GM12878 (cell line): Measurements from ENCODE around the gene EML5. TPM values are rescaled to one million over a fixed set of nuclear protein-coding genes. Genes with fewer than 3 reads are reported as not detected.

Experiments used
- ATAC-seq: fragments of 200-7000 bp; cut with Tn5 transposase; 3 replicates; pipeline ENCODE4 v1.9.1; 2020; ENCODE audit warnings: mild to moderate bottlenecking, moderate library complexity
- BruUV-seq: library from RNA; stranded (reverse); fragments of 400-500 nt; replicated peaks from 2 replicates; lab custom pipeline; 2021; lab: Mats Ljungman, UMichigan
- CTCF ChIA-PET: fragments of 300-600 bp; sonication (Branson Sonifier 250); formaldehyde crosslinking; extraction: SDS; loops from one replicate; lab custom pipeline; 2021; ENCODE audit warnings: inconsistent platforms; lab: Yijun Ruan, JAX
- POLR2A ChIA-PET: fragments of 350-600 bp; formaldehyde crosslinking; extraction: SDS; loops from one replicate; lab custom pipeline; 2021; ENCODE audit warnings: inconsistent platforms; lab: Charles Lee
- RAD21 ChIA-PET: fragments of 300-600 bp; sonication (Branson Sonifier 250); formaldehyde crosslinking; loops from one replicate; lab custom pipeline; 2023; ENCODE audit warnings: antibody characterized with exemption; ENCODE audit not compliant: unreplicated experiment; lab: Charles Lee
- SMC1A ChIA-PET: fragments of 300-600 bp; sonication (Branson Sonifier 250); formaldehyde crosslinking; loops from one replicate; lab custom pipeline; 2023; ENCODE audit not compliant: unreplicated experiment, uncharacterized antibody; lab: Charles Lee
- DNase-seq: peaks from one replicate; pipeline ENCODE4 v3.0.0-alpha.2; 2011; ENCODE audit warnings: low read depth, low spot score
- FAIRE-seq: peaks from 3 replicates; lab custom pipeline; 2011; peaks lifted over from hg19 to GRCh38; lab: Jason Lieb, UNC
- H2AFZ ChIP-seq: 2 replicates; pipeline ENCODE4 v1.6.0; 2011; ENCODE audit warnings: low read depth, low read length, control low read depth; ENCODE audit not compliant: control insufficient read depth
- H3K27ac ChIP-seq: 2 replicates; pipeline ENCODE4 v1.5.1; 2011; ENCODE audit warnings: control low read depth; ENCODE audit not compliant: control insufficient read depth, insufficient read depth
- H3K27me3 ChIP-seq, 2 experiments: replicated peaks in 1 of 2; 2 replicates each; pipeline versions ENCODE4 v1.6.0 to v1.6.1; 2011; ENCODE audit warnings: low read length in 1 of 2; ENCODE audit not compliant: control insufficient read depth in 2 of 2, insufficient read depth in 2 of 2
- H3K36me3 ChIP-seq, 2 experiments: 2 replicates each; pipeline ENCODE4 v1.5.1; 2011; ENCODE audit warnings: low read length in 1 of 2; ENCODE audit not compliant: control insufficient read depth in 2 of 2, insufficient read depth in 2 of 2
- H3K4me1 ChIP-seq: 2 replicates; pipeline ENCODE4 v1.6.1; 2011; ENCODE audit warnings: mild to moderate bottlenecking, low read length, moderate library complexity, mixed read lengths; ENCODE audit not compliant: control insufficient read depth, insufficient read depth
- H3K4me2 ChIP-seq: 2 replicates; pipeline ENCODE4 v1.6.0; 2011; ENCODE audit warnings: control low read depth; ENCODE audit not compliant: control insufficient read depth, insufficient read depth
- H3K4me3 ChIP-seq: fragments of 200-600 bp; sonication (generic); 2 replicates; pipeline ENCODE4 v1.5.1; 2016
- H3K79me2 ChIP-seq: 2 replicates; pipeline ENCODE4 v1.6.0; 2011; ENCODE audit warnings: low read length; ENCODE audit not compliant: control insufficient read depth, insufficient read depth
- H3K9ac ChIP-seq: 2 replicates; pipeline ENCODE4 v1.8.0; 2011; ENCODE audit warnings: low read length, control low read depth, mixed read lengths; ENCODE audit not compliant: control insufficient read depth, insufficient read depth
- H3K9me3 ChIP-seq: replicated peaks from 3 replicates; pipeline ENCODE4 v1.5.1; 2011; ENCODE audit warnings: mild to moderate bottlenecking, low read length; ENCODE audit not compliant: control insufficient read depth, insufficient read depth
- H4K20me1 ChIP-seq: 2 replicates; pipeline ENCODE4 v1.6.0; 2011; ENCODE audit not compliant: control insufficient read depth, insufficient read depth
- DPF2 ChIP-seq: fragments of 450-650 bp; IDR thresholded peaks from 2 replicates; pipeline ENCODE4 v1.6.1; 2017; ENCODE audit warnings: mild to moderate bottlenecking
- E2F4 ChIP-seq: IDR thresholded peaks from 2 replicates; pipeline ENCODE4 v1.6.1; 2012; ENCODE audit warnings: low read depth, low read length, improper control_type of control experiment
- E4F1 ChIP-seq: fragments of 450-650 bp; IDR thresholded peaks from 2 replicates; pipeline ENCODE4 v1.6.1; 2018; ENCODE audit warnings: borderline replicate concordance, mild to moderate bottlenecking; ENCODE audit not compliant: partially characterized antibody
- EGR1 ChIP-seq, 2 experiments: IDR thresholded peaks; 1 replicate in 1 of 2; 2 replicates in 1 of 2; pipeline ENCODE4 v1.6.1; 2011 to 2012; ENCODE audit warnings: low read depth in 2 of 2, low read length in 2 of 2, borderline replicate concordance in 1 of 2, mild to moderate bottlenecking in 1 of 2, moderate library complexity in 1 of 2
- PKNOX1 ChIP-seq: fragments of 450-650 bp; IDR thresholded peaks from 2 replicates; pipeline ENCODE4 v1.6.1; 2016; ENCODE audit warnings: mild to moderate bottlenecking
- SMAD5 ChIP-seq: IDR thresholded peaks from 2 replicates; pipeline ENCODE4 v1.6.1; 2016; ENCODE audit warnings: antibody characterized with exemption, low read depth
- SMARCA5 ChIP-seq: fragments of 450-650 bp; IDR thresholded peaks from 2 replicates; pipeline ENCODE4 v1.6.1; 2017; ENCODE audit warnings: mild to moderate bottlenecking
- WGBS: methylation state at CpG from one replicate; pipeline ENCODE4 v1.1.6; 2016; ENCODE audit warnings: low lambda C conversion rate; ENCODE audit not compliant: insufficient replicate concordance, insufficient coverage; ENCODE audit errors: missing lambda C conversion rate; 5-methylcytosine and 5-hydroxymethylcytosine counted together
- in situ Hi-C: fragments of 300-500 bp; cut with MboI; formaldehyde crosslinking; loops from 9 replicates; pipeline ENCODE4 v1.14.3; 2018; ENCODE audit warnings: mixed read lengths
- intact Hi-C: fragments of 100-400 bp; cut with micrococcal nuclease; formaldehyde crosslinking; loops from one replicate; pipeline ENCODE4 v1.14.2; 2022; ENCODE audit not compliant: unreplicated experiment
- polyA plus RNA-seq, 11 experiments: library from polyadenylated mRNA; depleted of rRNA in 4 of 11; unstranded in 6 of 11; stranded (reverse) in 5 of 11; fragments of >200 nt; fragmentation: Nextera tagmentation in 4 of 11; fragmentation: Illumina TruSeq in 1 of 11; extraction: Ambion mirVana in 4 of 11; extraction: Trizol in 1 of 11; gene quantifications; 1 replicate in 1 of 11; 2 replicates in 10 of 11; pipeline versions ENCODE4 v1.2.1 to v1.2.3, GENCODE V29; 2011 to 2016; ENCODE audit warnings: inconsistent platforms in 2 of 11, missing spikeins in 2 of 11, low read depth in 1 of 11
- total RNA-seq, 4 experiments: library from RNA; depleted of rRNA in 3 of 4; stranded (reverse); fragments of >200 nt in 3 of 4; fragmentation: Illumina TruSeq in 1 of 4; extraction: Trizol in 1 of 4; gene quantifications; 2 replicates each; pipeline versions ENCODE4 v1.2.1 to v1.2.3, GENCODE V29; 2013 to 2021

The EML5 gene
- total and polyA plus RNA-seq, 10 of the 15 experiments (the other 5 are each of a cell fraction or from before 2014, with no cell fraction given), result 0.08 to 0.35 (median 0.22) TPM; not detected in 1

- peak overlapping the region; percentile 96 for H3K4me2 ChIP-seq
- WGBS, result 5% methylated on average over 9 of the region's 9 CpGs
- no peaks in the 10 kb centered on the region; a peak in 1 of 4 replicates for H3K27me3 ChIP-seq
- no peaks in the 10 kb centered on the region for H3K36me3 ChIP-seq
- ChIA-PET SMC1A (interaction anchor here (1.2 to 2.6 kb wide), 3 partner anchors 142 to 159 kb away, joined by 3 to 15 read pairs (median 3); no protein-coding TSS in a partner anchor), CTCF (interaction anchor here (1.5 to 3.2 kb wide), 2 partner anchors 157 to 634 kb away, joined by 4 to 13 read pairs; no protein-coding TSS in a partner anchor), POLR2A (no interaction called here), RAD21 (interaction anchor here (1.1 to 2.3 kb wide), 5 partner anchors 11 to 158 kb away, joined by 3 to 8 read pairs (median 4); no protein-coding TSS in a partner anchor)
- BruUV-seq, result no TSS peak
- peak overlapping the region; percentile 98 for H2AFZ ChIP-seq
- H4K20me1 ChIP-seq, result no peaks in the 10 kb centered on the region
- peak overlapping the region; percentile 52; the same call in 1 of the 2 replicates for H3K27ac ChIP-seq
- in situ Hi-C loops, result no loop called here
- no peaks in the 10 kb centered on the region for H3K79me2 ChIP-seq
- ATAC-seq (no peak), FAIRE-seq (no peak), DNase-seq (no peak)
- peak overlapping the region; percentile 75 for H3K4me3 ChIP-seq
- no peak for TF ChIP-seq SMARCA5
- peak; percentile 13 for TF ChIP-seq E4F1
- intact Hi-C loops, result no loop called here
- 0 out of 2 replicates have a peak, but pooled peaks cover 2% of the 10 kb centered on the region for H3K4me1 ChIP-seq
- peak overlapping the region; percentile 41; the same call in 1 of the 2 replicates for H3K9ac ChIP-seq
- no peaks in the 10 kb centered on the region for H3K9me3 ChIP-seq
Measured at GRCh38 chr14:88823968-88824313, 31.2 kb upstream of the EML5 start.

GRCh38 chr14:88821888-88822287, 29.1 kb upstream of the EML5 start:
- SMC1A ChIA-PET, result no interaction called here
- no peak for FAIRE-seq
- no peak for TF ChIP-seq EGR1 (IDR thresholded peaks at IDR 0.05; ENCODE audit: borderline replicate concordance in 1 of 2, low read depth in 2 of 2, low read length in 2 of 2)
- no peak for TF ChIP-seq PKNOX1
- no peak for TF ChIP-seq SMAD5
- no peak for TF ChIP-seq E2F4
- no peak for TF ChIP-seq DPF2

More at GRCh38 chr14:88821888-88822287, 29.1 kb upstream of the EML5 start:
- no peaks in the 10 kb centered on the region for H3K36me3 ChIP-seq
- no peak for ATAC-seq
- no peak overlapping the region for H3K4me2 ChIP-seq
- BruUV-seq, result no TSS peak
- 2% methylated on average over 2 of the region's 2 CpGs for WGBS
- intact Hi-C loops, result no loop called here
- H2AFZ ChIP-seq, result no peak overlapping the region
- H3K9ac ChIP-seq, result no peak overlapping the region
- H3K4me1 ChIP-seq, result 0 out of 2 replicates have a peak, but pooled peaks cover 2% of the 10 kb centered on the region
- no peaks in the 10 kb centered on the region for H3K9me3 ChIP-seq
- ChIA-PET RAD21 (no interaction called here), CTCF (no interaction called here), POLR2A (no interaction called here)
- in situ Hi-C loops, result no loop called here
- H3K4me3 ChIP-seq, result no peak overlapping the region
- no peak for DNase-seq
- H3K27ac ChIP-seq, result no peak overlapping the region
- no peaks in the 10 kb centered on the region for H3K79me2 ChIP-seq
- no peaks in the 10 kb centered on the region; a peak in 2 of 4 replicates for H3K27me3 ChIP-seq
- H4K20me1 ChIP-seq, result no peaks in the 10 kb centered on the region
